ENCODE data around the gene KRT4. TPM values are rescaled to one million over a fixed set of nuclear protein-coding genes. Genes with fewer than 3 reads are reported as not detected.

KRT4 gene
- total RNA-seq, 2 experiments from 2014 or later, result not detected

GRCh38 chr12:52779914-52780313 is 34.0 kb downstream of the KRT4 start:
- Histone ChIP-seq H3K27ac (ENCODE audit: low read depth in 1 of 2, low read length in 2 of 2) (no peak overlapping the region), H3K36me3 (ENCODE audit: insufficient read depth, low read length) (no peaks in the 10 kb centered on the region), H3K27me3 (ENCODE audit: control insufficient read depth in 1 of 2, insufficient read depth in 2 of 2, low read length in 2 of 2) (peaks cover 0 to 5% of the 10 kb centered on the region in 2 experiments), H3K4me1 (ENCODE audit: insufficient read depth, low read length) (no peaks in the 10 kb centered on the region), H3K9me3 (ENCODE audit: control insufficient read depth in 1 of 2, insufficient read depth in 1 of 2, low read length in 2 of 2) (peaks cover 0 to 5% of the 10 kb centered on the region in 2 experiments), H3K4me3 (ENCODE audit: low read length) (no peak overlapping the region)
- Mint-ChIP-seq H3K27me3 (peaks cover 17% of the 10 kb centered on the region), H3K27ac (no peak overlapping the region), H3K9me3 (no peaks in the 10 kb centered on the region), H3K4me1 (ENCODE audit: low read depth) (no peaks in the 10 kb centered on the region), H3K4me3 (no peak overlapping the region), H3K36me3 (ENCODE audit: low read depth) (no peaks in the 10 kb centered on the region)
- ATAC-seq (ENCODE audit: poor library complexity), result no peak
- no peak for DNase-seq
- POLR2A ChIA-PET, result no interaction called here
- CTCF ChIA-PET, result no interaction called here
- no peak for TF ChIP-seq CTCF (IDR thresholded peaks at IDR 0.05)
- intact Hi-C loops (cut with DNase I, micrococcal nuclease), result no loop called here

GRCh38 chr12:52778833-52779232 is 35.1 kb downstream of the KRT4 start:
- no peak for ATAC-seq (ENCODE audit: poor library complexity)
- Histone ChIP-seq H3K27ac (ENCODE audit: low read depth in 1 of 2, low read length in 2 of 2) (no peak overlapping the region), H3K9me3 (ENCODE audit: control insufficient read depth in 1 of 2, insufficient read depth in 1 of 2, low read length in 2 of 2) (peaks cover 0 to 5% of the 10 kb centered on the region in 2 experiments), H3K4me1 (ENCODE audit: insufficient read depth, low read length) (no peaks in the 10 kb centered on the region), H3K36me3 (ENCODE audit: insufficient read depth, low read length) (no peaks in the 10 kb centered on the region), H3K4me3 (ENCODE audit: low read length) (no peak overlapping the region), H3K27me3 (ENCODE audit: control insufficient read depth in 1 of 2, insufficient read depth in 2 of 2, low read length in 2 of 2) (no peaks in the 10 kb centered on the region)
- Mint-ChIP-seq H3K36me3 (ENCODE audit: low read depth) (no peaks in the 10 kb centered on the region), H3K4me1 (ENCODE audit: low read depth) (no peaks in the 10 kb centered on the region), H3K9me3 (no peaks in the 10 kb centered on the region), H3K4me3 (no peak overlapping the region), H3K27me3 (peaks cover 15% of the 10 kb centered on the region), H3K27ac (no peak overlapping the region)
- POLR2A ChIA-PET, result no interaction called here
- TF ChIP-seq CTCF (IDR thresholded peaks at IDR 0.05), result no peak
- CTCF ChIA-PET, result no interaction called here
- DNase-seq, result no peak
- intact Hi-C loops (cut with DNase I, micrococcal nuclease), result no loop called here

- H3K27me3 ChIP-seq (ENCODE audit: control insufficient read depth in 1 of 2, insufficient read depth in 2 of 2, low read length in 2 of 2), result no peaks in the 10 kb centered on the region
- H3K27ac Mint-ChIP-seq, result no peak overlapping the region
- no peaks in the 10 kb centered on the region for H3K4me1 ChIP-seq (ENCODE audit: insufficient read depth, low read length)
- no peak for DNase-seq
- ATAC-seq (ENCODE audit: poor library complexity), result no peak
- peaks cover 8% of the 10 kb centered on the region for H3K27me3 Mint-ChIP-seq
- H3K4me3 ChIP-seq (ENCODE audit: low read length), result no peak overlapping the region
- intact Hi-C loops (cut with DNase I, micrococcal nuclease), result no loop called here
- H3K36me3 ChIP-seq (ENCODE audit: insufficient read depth, low read length), result no peaks in the 10 kb centered on the region
- ChIA-PET CTCF (no interaction called here), POLR2A (no interaction called here)
- H3K27ac ChIP-seq (ENCODE audit: low read depth in 1 of 2, low read length in 2 of 2), result no peak overlapping the region
- H3K4me3 Mint-ChIP-seq, result no peak overlapping the region
- TF ChIP-seq CTCF (IDR thresholded peaks at IDR 0.05), result no peak
- peaks cover 0 to 5% of the 10 kb centered on the region in 2 experiments for H3K9me3 ChIP-seq (ENCODE audit: control insufficient read depth in 1 of 2, insufficient read depth in 1 of 2, low read length in 2 of 2)
- H3K4me1 Mint-ChIP-seq (ENCODE audit: low read depth), result no peaks in the 10 kb centered on the region
- H3K9me3 Mint-ChIP-seq, result no peaks in the 10 kb centered on the region
- H3K36me3 Mint-ChIP-seq (ENCODE audit: low read depth), result no peaks in the 10 kb centered on the region
Measured at GRCh38 chr12:52777566-52777965, 36.4 kb downstream of the KRT4 start.
